DND-41 (cell line): Measurements from ENCODE around the gene C1R.

ENCODE experiments used
- CTCF ChIP-seq: IDR thresholded peaks from 2 replicates; pipeline ENCODE4 v1.5.1; 2012; ENCODE audit warnings: borderline replicate concordance, low read length, moderate library complexity, mild to moderate bottlenecking; ENCODE audit not compliant: poor library complexity, severe bottlenecking; ENCODE audit errors: extremely low read depth
- EZH2 ChIP-seq: IDR thresholded peaks from 3 replicates; pipeline ENCODE4 v1.6.1; 2012; ENCODE audit warnings: borderline replicate concordance, low read depth, mild to moderate bottlenecking, moderate library complexity, low read length, inconsistent platforms; ENCODE audit not compliant: severe bottlenecking

- TF ChIP-seq EZH2 (no peak), CTCF (peak; percentile 13)
Measured at GRCh38 chr12:7078163-7078562, 14.1 kb downstream of the C1R start.
